Hematopoietic multipotent progenitor cell (in vitro differentiated cells): ENCODE results near the gene LRRC42. TPM values are rescaled to one million over a fixed set of nuclear protein-coding genes. Genes with fewer than 3 reads are reported as not detected.

Experiments used
- DNase-seq, 3 donors: peaks; one replicate each; pipeline ENCODE4 v3.0.0-alpha.2; 2011 to 2015; ENCODE audit warnings: low read depth in 2 of 3, low spot score in 2 of 3
- total RNA-seq: library from RNA; depleted of rRNA; stranded (reverse); fragments of >200 nt; gene quantifications from one replicate; pipeline ENCODE4 v1.2.3, GENCODE V29; 2012

LRRC42 gene, protein sequence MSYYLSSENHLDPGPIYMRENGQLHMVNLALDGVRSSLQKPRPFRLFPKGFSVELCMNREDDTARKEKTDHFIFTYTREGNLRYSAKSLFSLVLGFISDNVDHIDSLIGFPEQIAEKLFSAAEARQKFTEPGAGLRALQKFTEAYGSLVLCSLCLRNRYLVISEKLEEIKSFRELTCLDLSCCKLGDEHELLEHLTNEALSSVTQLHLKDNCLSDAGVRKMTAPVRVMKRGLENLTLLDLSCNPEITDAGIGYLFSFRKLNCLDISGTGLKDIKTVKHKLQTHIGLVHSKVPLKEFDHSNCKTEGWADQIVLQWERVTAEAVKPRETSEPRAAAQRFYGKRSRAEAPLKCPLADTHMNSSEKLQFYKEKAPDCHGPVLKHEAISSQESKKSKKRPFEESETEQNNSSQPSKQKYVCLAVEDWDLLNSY
- 8.9 TPM for total RNA-seq

DNA sequence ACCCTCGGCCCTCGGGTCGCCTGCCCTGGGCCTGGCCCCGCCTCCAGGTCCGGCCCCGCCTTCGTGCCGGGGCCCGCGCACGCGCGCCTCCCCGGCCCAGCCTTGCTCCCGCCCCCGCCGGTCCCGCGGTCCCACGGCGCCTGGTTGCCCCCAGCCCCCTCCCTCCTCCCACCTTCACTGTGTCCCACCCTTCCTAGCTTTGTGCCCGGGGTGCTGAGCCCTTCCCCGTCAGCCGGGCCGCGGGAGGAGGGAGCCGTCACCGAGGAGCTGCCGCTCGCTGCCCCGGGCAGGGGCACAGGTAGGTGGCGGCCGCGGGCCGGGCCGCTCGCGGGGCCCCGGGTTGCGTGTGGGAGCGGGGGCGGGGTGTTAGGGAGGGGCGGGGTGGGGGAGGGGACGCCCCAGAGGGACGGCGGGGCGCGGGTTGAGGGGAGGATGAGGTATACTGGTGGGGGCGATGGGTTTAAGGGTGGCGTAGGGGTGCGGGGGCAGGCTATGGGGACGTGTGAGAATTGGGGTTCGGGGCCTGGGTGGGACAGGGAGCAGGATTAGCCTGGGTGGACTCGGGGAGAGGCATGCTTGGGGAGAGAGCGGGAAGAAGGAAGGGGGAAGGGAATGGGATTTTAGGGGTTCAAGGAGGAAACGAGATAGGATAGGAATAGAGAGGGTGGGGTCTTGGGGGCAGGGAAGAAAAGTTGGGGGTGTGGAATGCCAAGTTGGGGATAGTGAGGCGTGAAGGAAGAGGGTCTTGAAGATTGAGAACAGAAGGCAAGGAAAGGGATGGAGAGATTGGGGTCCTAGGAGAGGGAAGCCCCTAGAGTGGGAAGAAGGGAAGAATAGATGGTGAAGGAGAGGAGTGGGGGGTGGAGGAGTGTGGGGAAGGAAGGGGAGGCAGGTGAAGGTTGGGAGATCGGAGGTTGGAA, at the start of gene LRRC42:
LRRC42 (plus strand) TSS at position 99 of the 920 bp plus-strand sequence. CDS start 5,650 bp downstream, outside the sequence.
- DNase-seq = no peak

DNA sequence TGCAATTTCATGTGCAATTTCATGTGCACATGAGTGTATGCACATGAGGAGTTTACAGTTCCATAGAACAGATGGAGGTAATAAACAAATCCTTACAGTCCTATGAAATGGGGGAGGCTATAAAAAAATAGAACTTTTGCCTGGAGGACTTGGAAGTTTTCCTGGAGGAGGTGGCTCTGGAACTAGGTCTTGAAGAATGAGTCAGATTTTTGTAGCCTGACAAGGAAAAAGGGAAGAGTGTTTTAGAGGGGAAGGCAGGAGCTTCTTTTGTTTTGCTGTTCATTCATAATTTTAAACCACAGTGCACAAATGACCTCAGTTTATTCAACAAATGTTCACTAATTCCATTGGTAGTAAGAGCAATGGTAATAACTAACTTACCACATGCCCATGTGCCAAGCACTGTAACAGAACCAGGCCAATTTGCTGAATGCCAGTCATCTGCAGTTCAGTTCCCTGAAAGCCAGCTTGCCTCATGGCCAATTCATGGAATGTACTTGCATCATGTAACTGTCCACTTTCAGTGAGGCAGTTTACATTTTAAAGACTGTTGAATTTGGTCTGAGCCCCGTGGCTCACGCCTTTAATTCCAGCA, 49.4 kb upstream of the LRRC42 start:
- DNase-seq = no peak

GRCh38 chr1:53899206-53899628, 46.9 kb upstream of the LRRC42 start:
- no peak for DNase-seq

GRCh38 chr1:53899708-53900107, 46.4 kb upstream of the LRRC42 start:
- DNase-seq = no peak

GRCh38 chr1:53902235-53903138, 43.7 kb upstream of the LRRC42 start:
- DNase-seq = no peak

DNA sequence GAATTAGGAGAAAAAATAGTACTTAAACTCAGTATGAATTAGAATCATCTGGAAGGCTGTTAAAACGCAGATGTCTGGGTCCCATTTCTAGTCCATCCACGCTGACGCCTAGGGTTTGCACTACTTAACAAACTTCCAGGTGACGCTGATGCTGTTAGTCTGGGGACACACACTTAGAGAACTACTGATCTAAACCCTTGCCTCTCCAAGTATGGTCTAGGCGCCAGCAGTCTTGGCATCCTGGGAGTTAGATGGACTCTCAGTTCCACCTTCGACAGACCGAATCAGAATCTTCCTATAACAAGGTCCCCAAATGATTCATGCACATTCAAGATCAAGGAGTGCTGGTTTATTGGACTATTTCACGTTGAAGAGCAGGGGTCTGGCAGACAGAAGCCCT, 40.6 kb upstream of the LRRC42 start:
- no peak for DNase-seq

DNA sequence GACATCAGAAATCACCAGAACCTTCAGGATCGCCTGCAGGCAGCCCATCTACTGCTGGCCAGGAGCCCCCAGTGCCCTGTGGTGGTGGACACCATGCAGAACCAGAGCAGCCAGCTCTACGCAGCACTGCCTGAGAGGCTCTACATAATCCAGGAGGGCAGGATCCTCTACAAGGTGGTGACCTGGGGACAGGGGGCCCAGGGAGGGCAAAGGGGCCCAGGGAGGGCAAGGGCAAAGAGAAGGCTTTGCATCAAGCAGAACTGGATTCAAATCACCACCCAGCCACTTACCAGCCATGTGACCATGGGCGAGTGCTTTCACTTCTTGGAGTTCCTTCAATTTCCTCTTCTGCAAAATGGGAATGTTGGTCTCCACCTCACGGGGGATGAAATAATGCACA, 40.0 kb upstream of the LRRC42 start:
- no peak for DNase-seq

GRCh38 chr1:53909946-53910345, 36.2 kb upstream of the LRRC42 start:
- no peak for DNase-seq

DNA sequence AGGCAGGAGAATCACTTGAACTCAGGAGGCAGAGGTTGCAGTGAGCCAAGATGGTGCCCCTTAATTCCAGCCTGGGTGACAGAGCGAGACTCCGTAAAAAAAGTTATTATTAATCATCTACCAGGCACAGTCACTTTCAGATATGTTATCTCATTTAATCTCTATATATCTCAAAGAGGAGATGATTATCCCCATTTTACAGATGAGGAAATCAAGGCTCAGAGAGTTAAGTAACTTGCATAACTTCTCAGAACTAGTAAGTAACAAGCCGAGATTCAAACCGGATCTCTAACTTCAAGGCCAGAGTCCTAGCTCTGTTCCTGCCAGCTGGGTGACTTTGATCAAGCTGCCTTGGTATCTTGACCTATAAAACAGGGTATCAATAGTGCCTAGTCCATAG, 34.7 kb upstream of the LRRC42 start:
- no peak for DNase-seq

DNA sequence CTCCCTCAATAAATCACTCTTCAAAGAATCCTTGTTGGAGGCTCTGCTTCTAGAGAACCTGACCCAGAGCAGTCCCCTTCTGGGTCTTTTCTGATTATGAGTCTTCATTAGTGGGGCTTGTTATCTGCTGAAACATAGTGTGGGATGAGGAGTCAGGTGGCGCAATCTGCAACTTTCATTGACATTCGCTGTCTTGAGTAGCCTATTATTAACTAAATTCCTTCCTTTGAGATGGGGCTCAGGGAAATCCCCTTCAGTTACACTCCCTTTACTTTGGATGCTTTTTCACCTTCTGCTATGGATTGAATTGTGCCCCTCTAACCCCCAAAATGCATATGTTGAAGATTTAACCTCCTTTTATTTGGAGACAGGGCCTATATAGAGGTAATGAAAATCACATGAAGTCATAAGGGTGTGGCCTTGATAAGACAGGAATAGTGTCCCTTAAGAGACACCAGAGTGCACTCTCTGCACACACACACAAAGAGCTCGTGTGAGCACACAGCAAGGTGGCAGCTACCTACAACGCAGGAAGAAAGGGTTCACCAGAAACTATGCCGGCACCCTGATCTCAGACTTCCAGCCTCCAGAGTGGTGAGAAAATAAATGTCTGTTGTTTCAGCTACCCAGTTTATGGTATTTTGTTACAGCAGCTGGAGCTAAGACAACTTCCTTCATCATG, 32.7 kb upstream of the LRRC42 start:
- DNase-seq = no peak

GRCh38 chr1:53918343-53918742, 27.8 kb upstream of the LRRC42 start:
- DNase-seq = no peak

DNA sequence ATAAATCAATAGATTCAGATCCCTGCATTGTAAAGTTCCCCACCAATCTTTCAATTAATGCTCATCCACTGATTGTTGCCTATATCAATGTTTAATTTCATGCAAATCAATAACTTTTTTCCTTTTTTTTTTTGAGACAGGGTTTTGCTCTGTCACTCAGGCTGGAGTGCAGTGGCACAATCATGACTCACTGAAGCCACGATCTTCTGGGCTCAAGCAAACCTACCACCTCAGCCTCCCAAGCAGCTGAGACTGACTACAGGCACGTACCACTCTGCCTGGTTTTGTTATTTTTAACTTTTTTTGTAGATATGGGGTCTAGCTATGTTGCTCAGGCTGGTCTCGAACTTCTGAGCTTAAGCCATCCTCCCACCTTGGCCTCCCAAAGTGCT, 26.5 kb upstream of the LRRC42 start:
- DNase-seq = no peak

- DNase-seq = no peak
These were observed 18.7 kb upstream of the LRRC42 start for GRCh38 chr1:53927376-53927881.

- no peak for DNase-seq
These were observed 16.7 kb upstream of the LRRC42 start for GRCh38 chr1:53929246-53929960.

GRCh38 chr1:53930932-53931331, 15.2 kb upstream of the LRRC42 start:
- no peak for DNase-seq

DNA sequence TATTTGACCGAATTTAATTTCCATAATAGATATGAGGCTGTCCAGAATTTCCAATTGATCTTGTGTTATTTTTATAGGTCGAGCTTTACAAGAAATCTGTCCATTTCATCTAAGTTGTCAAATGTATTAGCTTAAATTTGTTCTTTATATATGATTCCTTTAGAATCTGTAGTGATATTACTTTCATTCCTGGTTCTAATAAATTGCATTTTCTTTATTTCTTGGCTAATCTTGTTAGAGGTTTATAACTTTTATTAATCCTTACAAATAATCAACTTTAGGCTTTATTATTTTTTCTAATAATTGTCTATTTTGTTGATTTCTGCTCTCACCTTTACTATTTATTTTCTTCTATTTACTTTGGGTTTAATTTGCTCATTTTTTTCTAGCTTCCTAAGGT, 14.6 kb upstream of the LRRC42 start:
- no peak for DNase-seq

DNA sequence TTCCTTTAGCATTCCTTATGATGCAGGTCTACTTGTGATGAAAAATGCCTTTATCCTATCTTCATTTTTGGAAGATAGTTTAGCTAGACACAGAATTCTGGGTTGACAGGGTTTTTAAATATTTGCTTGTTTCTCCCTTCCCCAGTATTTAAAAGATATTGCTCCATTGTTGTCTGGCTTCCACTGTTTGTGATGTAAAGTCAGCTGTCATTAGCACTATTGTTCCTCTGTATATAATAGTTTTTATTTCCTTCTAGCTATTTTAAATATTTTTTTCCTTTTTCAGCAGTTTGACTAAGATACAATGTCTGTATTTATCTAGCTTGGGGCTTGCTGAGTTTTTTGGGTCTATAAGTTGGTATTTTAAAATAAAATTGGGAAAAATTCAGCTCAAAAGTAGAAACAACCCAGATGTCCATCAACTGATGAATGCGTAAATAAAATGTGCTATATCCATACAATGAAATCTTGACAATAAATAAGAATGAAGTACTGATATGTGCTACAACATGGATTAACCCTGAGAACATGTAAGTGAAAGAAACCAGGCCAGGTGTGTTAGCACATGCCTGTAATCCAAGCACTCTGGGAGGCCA, 11.9 kb upstream of the LRRC42 start:
- DNase-seq = peak in 1 of 3 donors; percentile 44

DNA sequence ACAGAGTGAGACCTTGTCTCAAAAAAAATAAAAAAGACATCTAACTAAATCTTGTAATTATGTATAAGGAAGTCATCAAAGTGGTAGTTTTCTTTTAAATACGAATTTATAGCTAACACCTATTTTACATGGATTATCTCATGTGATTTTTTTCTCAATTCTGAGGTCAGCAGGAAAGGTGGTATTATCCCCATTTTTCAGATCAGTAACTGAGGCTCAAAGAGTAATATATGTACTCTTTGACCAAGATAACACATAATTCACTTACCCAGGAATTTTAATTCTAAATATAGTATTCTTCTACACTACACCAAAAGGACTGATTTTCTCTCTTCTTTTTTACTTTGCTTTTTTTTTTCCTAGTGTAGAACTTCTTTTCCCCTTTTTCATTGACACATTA, 9.7 kb upstream of the LRRC42 start:
- no peak for DNase-seq
